Limb (tissue), 2 donors: ENCODE data around the gene ARFGAP3.
A peak's percentile ranks its signal among the peaks of the same experiment; 100 is the strongest.

Experiments
- DNase-seq, 2 donors: peaks; one replicate each; pipeline ENCODE4 v3.0.0-alpha.2; 2016; ENCODE audit errors: extremely low spot score in 2 of 2

ARFGAP3 gene

GRCh38 chr22:42884616-42885375, 27.7 kb upstream of the ARFGAP3 start:
- no peak for DNase-seq

- DNase-seq = no peak
Measured at GRCh38 chr22:42883970-42884369, 26.9 kb upstream of the ARFGAP3 start.

DNA sequence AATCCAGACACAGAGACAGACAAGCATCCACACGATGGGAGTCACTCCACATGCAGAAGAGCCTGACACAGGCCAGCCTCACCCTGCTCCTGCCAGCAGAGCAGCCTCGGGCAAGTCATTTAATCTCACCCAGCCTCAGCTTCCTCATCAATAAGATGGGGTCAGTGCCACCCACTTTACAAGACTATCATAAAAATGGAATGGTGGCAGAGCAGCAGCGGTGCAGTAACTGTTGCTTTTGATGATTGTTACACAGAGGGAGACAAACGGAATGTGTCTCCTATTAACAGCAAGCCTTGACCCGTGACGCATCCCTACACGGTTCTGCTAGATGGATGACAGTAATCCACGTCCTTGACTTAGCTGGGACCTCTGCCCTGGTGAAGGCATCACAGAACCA, 26.0 kb upstream of the ARFGAP3 start:
- DNase-seq = no peak

GRCh38 chr22:42881982-42882656, 25.0 kb upstream of the ARFGAP3 start:
- no peak for DNase-seq

- DNase-seq = no peak
Measured at GRCh38 chr22:42881298-42881697, 24.2 kb upstream of the ARFGAP3 start.

GRCh38 chr22:42880815-42881214, 23.7 kb upstream of the ARFGAP3 start:
- DNase-seq = no peak

DNA sequence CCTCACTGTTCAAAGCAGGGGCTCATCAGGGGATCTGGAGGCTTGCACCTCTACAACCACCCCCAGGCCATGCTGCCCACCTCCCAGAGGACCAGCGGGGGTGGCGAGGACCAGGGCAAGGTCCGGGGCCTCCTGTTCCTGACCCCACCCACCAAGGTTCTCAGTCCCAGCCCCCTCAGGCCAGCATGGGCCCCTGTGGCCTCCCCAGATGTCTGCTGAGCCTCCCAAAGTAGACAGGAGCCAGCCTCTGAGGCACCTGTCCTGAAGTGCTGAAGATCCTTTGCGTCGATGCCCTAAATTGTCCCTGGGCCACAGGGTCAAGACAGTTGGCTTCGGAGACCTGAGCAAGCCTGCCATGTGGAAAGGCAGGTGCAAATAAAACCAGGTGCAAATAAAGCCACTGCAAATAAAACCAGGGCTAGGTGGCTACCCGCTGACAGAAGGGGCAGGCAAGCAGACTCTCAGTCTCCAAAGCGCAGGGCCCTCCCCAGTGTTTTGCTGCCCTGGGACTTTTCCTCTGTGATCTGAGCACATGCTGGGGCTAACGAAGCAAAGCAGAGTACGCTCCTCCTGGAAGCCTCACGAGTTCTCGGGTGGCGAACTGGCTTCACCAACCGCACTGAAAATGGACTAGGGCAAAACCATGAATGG, 22.4 kb upstream of the ARFGAP3 start:
- no peak for DNase-seq

- no peak for DNase-seq
Measured at GRCh38 chr22:42878561-42879305, 21.7 kb upstream of the ARFGAP3 start.

- no peak for DNase-seq
Measured at GRCh38 chr22:42877597-42878340, 20.7 kb upstream of the ARFGAP3 start.

GRCh38 chr22:42877158-42877557, 20.1 kb upstream of the ARFGAP3 start:
- DNase-seq = no peak

DNA sequence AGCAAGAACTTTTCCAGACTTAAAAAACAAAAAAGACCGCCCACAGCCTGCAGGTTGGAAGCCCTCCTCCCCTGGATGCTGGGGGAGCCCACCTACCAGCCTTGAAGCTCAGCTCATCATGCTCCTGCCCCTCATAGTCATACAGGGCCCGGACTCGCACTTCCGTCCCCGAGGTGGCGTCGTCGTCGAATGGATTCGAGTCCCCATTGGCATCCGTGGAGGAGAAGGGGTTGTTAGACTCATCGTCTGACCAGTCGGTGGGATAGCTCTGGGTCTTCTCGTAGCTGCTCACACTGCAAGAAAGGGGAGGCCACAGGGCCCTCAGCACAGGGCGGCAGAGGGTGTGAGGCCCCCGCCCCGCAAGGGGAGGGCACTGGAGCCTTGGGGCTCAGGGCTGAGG, 19.0 kb upstream of the ARFGAP3 start:
- DNase-seq = no peak

DNA sequence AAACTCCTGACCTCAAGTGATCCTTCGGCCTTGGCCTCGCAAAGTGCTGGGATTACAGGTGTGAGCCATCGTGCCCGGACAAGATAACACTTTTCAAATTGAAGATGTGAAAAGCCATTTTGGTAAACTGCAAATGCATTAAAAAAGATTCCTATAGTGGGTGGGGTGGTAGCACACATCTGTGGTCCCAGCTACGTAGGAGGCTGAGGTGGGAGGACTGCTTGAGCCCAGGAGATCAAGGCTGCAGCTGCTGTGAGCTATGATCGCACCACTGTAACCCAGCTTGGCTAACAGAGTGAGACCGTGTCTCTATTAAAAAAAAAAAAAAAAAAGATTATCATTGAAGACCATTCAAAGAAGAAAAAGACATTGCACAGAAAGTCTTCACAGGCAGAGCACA, 16.9 kb upstream of the ARFGAP3 start:
- no peak for DNase-seq

DNA sequence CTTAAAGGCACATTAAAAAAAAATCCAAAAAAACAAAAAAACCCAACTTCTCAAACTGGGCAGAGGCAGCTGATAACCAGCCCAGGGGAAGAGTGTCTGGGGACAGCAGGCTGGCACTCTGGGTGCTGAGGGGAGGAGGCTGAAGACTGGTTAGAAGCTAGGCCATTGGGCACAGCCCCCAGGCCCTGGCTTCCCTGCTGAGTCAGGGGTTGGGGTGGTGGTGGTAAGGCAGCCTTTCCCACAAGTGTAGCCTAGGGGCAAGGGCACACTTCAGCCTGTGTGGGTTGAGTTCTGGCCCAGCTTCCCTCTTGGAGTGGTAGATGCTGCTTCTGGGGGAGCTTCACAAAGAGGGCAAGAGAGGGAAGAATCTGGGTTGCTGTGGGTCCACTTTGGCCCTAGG, 16.3 kb upstream of the ARFGAP3 start:
- DNase-seq = no peak

DNA sequence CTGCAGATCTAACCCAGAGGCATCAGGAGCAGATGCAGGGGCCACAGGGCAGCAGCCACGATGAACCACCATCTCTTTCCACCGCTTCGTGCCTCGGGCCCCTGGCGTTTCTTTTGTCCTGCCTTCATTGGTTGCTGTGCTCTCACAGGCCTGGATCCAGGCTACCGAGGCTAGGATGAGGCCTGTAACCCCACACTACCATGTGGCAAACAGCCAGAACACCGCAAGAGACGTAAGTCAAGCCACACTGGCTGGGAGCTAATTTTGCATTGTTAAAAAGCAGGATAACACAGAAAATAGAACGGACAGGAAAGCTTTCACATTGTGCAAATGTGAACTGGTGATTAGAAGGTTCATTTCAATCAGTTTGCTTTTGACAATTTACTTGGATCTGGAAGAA, 15.7 kb upstream of the ARFGAP3 start:
- no peak for DNase-seq

DNA sequence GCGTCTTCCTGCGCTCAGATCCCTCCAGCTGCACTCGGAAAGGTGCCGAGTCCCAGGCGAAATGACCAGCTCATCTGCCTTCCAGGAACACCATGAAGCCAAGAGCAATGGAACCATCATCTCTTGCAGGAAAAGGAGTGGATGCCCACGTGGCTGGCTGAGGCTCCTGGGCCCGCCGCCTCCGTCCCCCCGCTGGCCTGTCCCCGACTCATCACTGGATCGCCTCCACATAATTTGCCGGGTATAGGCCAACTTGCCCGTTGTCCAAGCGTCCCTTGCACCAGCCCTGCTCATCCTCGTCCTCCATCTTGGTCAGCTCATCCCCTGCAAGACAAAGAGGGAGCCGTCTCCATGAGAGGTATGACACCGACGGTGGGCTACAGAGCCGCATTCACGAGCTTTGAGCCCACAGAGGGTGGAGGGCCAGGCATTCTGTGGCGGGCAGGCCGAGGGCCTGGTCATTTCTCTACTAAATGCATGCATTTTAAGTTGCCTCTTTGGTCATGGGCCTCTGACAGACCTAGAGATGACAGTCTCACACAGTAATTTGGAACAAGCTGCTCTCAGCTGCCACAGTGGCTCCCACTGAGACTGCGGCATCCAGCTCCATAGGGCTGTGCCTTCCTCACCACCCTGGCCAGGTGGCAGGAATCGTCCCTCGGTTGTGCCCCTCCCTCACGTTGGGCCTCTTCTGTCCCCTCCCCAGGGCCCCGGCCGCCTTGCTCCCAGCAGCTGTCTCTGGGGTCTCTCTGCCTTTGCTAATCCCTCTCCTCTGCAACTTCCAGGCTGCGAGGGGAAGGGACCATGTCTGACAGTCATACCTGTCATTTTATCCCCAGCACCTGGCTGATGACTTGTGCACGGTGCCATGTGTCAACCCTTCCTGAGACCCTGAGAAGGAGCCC, 14.3 kb upstream of the ARFGAP3 start:
- no peak for DNase-seq

DNA sequence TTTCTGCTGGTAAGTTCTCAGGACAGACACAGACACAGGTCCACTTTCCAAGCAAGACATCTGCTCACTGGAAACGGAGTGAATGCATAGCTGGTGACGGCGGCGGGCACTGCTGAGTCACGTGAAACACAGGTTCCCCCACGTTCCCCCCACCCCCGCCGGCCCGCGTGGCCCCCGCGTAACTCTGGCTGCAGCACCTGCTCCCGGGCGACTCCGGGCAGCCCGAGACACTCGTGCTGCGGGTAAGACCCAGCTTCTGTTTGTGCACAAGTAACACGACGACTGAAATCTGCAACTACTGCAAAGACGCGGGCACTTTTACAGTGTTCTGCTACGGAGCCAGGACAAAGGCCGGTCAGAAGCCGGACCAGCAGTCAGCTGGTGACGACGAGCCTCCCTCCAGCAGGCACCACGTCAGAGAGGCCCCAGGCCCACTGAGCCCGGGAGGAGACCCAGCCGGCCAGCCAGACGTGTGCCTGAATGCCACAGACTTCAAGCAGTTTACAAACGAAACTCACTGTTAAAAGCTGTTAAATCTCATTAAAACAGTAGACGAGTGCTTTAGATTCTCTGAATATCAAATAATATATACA, 12.9 kb upstream of the ARFGAP3 start:
- no peak for DNase-seq

GRCh38 chr22:42869463-42869862, 12.4 kb upstream of the ARFGAP3 start:
- no peak for DNase-seq

- DNase-seq = peak; percentile 34 to 72
Measured at GRCh38 chr22:42868751-42869251, 11.7 kb upstream of the ARFGAP3 start.

GRCh38 chr22:42866100-42866499, 9.0 kb upstream of the ARFGAP3 start:
- no peak for DNase-seq

DNA sequence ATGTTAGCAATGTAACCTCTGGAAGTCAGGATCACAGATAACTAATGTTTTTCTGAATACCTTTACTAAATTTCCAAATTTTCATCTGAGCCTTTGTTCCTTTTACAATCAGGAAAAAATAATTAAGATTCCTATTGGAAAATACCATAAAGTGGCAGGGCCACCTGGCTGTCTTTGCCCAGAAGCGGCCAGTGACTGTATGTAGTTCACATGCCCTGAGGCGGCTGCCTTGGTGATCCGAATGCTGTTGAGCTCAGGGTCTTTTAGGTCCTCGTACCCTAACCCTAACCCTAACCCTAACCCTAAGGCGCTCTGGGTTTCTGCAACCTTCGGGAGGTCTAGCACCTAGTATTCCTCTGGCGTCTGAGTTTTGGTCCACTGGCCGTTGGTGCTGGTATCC, 8.5 kb upstream of the ARFGAP3 start:
- DNase-seq = no peak
